Brain microvascular endothelial cell (primary cell): Measurements from ENCODE around the gene SLITRK3.
A peak's percentile ranks its signal among the peaks of the same experiment; 100 is the strongest.

Experiments
- DNase-seq: peaks from one replicate; pipeline ENCODE4 v3.0.0-alpha.2; 2020
- H3K27ac ChIP-seq: fragments of 250-450 bp; sonication (Bioruptor Pico); 2 replicates; pipeline ENCODE4 v1.5.1; 2020; ENCODE audit warnings: mild to moderate bottlenecking, moderate library complexity
- H3K27me3 ChIP-seq: fragments of 250-450 bp; sonication (Bioruptor Pico); replicated peaks from 2 replicates; pipeline ENCODE4 v1.5.1; 2020; ENCODE audit warnings: mild to moderate bottlenecking
- H3K36me3 ChIP-seq: fragments of 250-450 bp; sonication (Bioruptor Pico); replicated peaks from 2 replicates; pipeline ENCODE4 v1.5.1; 2020; ENCODE audit warnings: mild to moderate bottlenecking
- H3K4me3 ChIP-seq: 2 replicates; pipeline ENCODE4 v1.5.1; 2011; ENCODE audit warnings: low read depth, mild to moderate bottlenecking, control low read depth, low read length, moderate library complexity
- CTCF ChIP-seq: IDR thresholded peaks from 2 replicates; pipeline ENCODE4 v1.5.1; 2011; ENCODE audit warnings: low read depth, mild to moderate bottlenecking, moderate library complexity, low read length, control low read depth, inconsistent platforms; ENCODE audit errors: missing control alignments
- in situ Hi-C: cut with HindIII; loops from 2 replicates; pipeline ENCODE4 v1.10.0; 2017; ENCODE audit warnings: low sequenced_read_pairs, low pct_ligation_motif_present

Gene SLITRK3

GRCh38 chr3:165212580-165212979 lies 16.4 kb upstream of the SLITRK3 start:
- no peak for DNase-seq
- no peaks in the 10 kb centered on the region for H3K27me3 ChIP-seq
- no peak overlapping the region for H3K4me3 ChIP-seq
- H3K36me3 ChIP-seq = no peaks in the 10 kb centered on the region
- H3K27ac ChIP-seq = no peak overlapping the region
- no peak for TF ChIP-seq CTCF
- in situ Hi-C loops = no loop called here

GRCh38 chr3:165211721-165212120 lies 15.5 kb upstream of the SLITRK3 start:
- TF ChIP-seq CTCF = no peak
- no peak overlapping the region for H3K4me3 ChIP-seq
- in situ Hi-C loops = no loop called here
- H3K27ac ChIP-seq = no peak overlapping the region
- no peaks in the 10 kb centered on the region for H3K27me3 ChIP-seq
- DNase-seq = no peak
- H3K36me3 ChIP-seq = no peaks in the 10 kb centered on the region

DNA sequence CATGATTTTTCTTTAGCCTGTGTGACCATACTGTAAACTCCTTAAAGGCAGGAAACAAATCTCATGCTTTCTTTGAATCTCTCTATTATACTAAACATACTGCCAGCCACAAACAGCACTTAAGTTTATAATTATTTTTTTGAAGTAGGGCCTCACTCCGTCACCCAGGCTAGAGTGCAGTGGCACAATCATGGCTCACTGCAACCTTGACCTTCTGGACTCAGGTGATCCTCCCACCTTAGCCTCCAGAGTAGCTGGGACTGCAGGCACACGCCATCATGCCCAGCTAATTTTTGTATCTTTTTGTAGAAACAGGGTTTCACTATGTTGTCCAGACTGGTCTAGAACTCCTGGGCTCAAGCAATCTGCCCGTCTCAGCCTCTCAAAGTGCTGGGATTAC lies 14.5 kb upstream of the SLITRK3 start:
- Histone ChIP-seq H3K4me3 (no peak overlapping the region), H3K27me3 (no peaks in the 10 kb centered on the region), H3K27ac (no peak overlapping the region), H3K36me3 (no peaks in the 10 kb centered on the region)
- no peak for TF ChIP-seq CTCF
- in situ Hi-C loops = no loop called here
- DNase-seq = no peak

GRCh38 chr3:165210132-165210531 lies 13.9 kb upstream of the SLITRK3 start:
- in situ Hi-C loops = no loop called here
- H3K4me3 ChIP-seq = no peak overlapping the region
- H3K27me3 ChIP-seq = no peaks in the 10 kb centered on the region
- peak; percentile 51 for TF ChIP-seq CTCF
- no peaks in the 10 kb centered on the region for H3K36me3 ChIP-seq
- DNase-seq = no peak
- no peak overlapping the region for H3K27ac ChIP-seq

- peak; percentile 98 for TF ChIP-seq CTCF
- in situ Hi-C loops = no loop called here
- peak; percentile 74 for DNase-seq
- Histone ChIP-seq H3K27me3 (no peaks in the 10 kb centered on the region), H3K27ac (no peak overlapping the region), H3K4me3 (peak overlapping the region; percentile 53), H3K36me3 (no peaks in the 10 kb centered on the region)
Observed at GRCh38 chr3:165206454-165207266, 10.5 kb upstream of the SLITRK3 start.

DNA sequence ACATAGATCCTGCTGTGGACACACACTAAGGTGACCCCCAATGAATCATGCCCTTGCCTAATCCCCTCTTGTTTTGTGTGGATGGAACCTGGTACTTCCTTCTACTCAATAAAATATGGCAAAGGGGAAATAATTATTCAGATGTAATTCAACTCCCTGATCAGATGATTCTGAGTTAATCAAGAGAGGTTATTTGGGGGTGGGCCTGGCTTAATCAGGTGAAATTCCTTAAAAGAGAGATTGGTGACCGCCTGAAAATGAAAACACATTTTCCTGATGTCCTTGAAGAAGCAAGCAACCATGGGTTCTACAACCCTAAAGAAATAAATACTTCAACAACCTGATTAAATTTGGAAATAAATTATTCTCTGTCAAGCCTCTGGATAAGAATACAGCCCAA lies 8.3 kb upstream of the SLITRK3 start:
- no peaks in the 10 kb centered on the region for H3K27me3 ChIP-seq
- in situ Hi-C loops = no loop called here
- TF ChIP-seq CTCF = no peak

More for the DNA sequence above, 8.3 kb upstream of the SLITRK3 start:
- DNase-seq = no peak
- H3K4me3 ChIP-seq = no peak overlapping the region
- H3K36me3 ChIP-seq = no peaks in the 10 kb centered on the region
- H3K27ac ChIP-seq = no peak overlapping the region
